ENCODE data around the gene ARHGAP19.

ARHGAP19 gene

DNA sequence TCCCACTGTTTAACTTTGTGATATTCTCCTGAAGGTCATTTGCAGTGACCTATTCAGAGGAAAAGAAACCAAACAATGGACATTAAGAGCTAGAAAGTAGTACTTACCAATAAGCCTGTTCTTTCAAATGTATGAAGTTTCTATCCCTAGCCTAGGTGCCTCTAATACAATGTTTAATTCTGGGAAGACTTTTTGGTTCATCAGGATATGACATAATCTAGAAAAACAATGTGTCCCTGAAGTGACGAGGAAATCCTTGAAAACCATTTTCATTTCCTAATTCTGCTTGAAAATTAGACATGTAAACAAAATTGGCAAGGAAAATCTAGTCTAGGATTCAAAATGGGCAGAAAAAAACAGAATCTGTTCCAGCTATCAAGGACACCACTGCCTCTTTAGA, 36.1 kb downstream of the ARHGAP19 start:
- Mint-ChIP-seq H3K27ac (peak overlapping the region in 1 of 2 donors; percentile 50), H3K9me3 (no peaks in the 10 kb centered on the region), H3K4me3 (no peak overlapping the region), H3K4me1 (ENCODE audit: low read depth in 2 of 2) (no peaks in the 10 kb centered on the region), H3K27me3 (no peaks in the 10 kb centered on the region), H3K36me3 (ENCODE audit: insufficient read depth) (peaks cover 37% of the 10 kb centered on the region)
- ATAC-seq (replicated peaks): no peak
- DNase-seq: no peak

DNA sequence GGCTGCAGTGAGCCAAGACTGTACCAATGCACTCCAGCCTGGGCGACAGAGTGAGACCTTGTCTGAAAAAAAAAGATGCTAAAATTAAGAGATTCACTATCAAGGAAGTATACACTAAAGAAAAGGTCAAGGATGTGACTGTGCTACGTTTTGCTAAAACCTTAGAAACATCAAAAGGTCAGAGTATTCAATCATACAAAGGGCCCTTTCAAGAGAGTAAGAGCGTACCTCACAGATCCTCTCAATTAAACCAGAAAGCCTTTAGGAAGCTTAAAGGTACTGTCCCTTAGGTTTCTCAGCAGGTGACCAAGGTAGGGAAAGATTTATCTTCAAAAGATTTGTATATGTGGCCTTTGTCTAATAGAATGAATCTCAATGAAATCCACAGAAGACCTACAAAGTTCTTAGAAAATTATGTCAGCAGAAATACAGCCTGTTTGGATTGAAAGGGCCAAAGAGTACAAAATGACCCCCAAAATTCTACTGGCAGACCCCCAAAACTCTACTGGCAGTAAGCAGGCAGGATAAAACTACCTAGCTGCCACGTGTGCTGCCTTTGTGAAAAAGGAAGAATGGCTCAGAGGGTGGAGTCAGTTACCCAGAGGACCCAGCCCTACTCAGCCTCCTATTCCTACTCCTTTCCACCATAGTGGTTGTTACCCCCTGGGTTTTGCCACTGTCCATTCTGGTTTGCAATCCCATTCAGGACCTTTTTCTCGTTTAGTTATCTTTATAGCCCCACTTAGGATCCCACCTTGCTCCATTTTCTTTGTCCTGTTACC, 36.7 kb downstream of the ARHGAP19 start:
- no peaks in the 10 kb centered on the region for H3K4me1 Mint-ChIP-seq (ENCODE audit: low read depth in 2 of 2)
- no peak for ATAC-seq (replicated peaks)
- no peak for DNase-seq
- peak overlapping the region; percentile 50 to 61 for H3K27ac Mint-ChIP-seq
- H3K36me3 Mint-ChIP-seq (ENCODE audit: insufficient read depth): peaks cover 37% of the 10 kb centered on the region
- no peaks in the 10 kb centered on the region for H3K27me3 Mint-ChIP-seq
- no peaks in the 10 kb centered on the region for H3K9me3 Mint-ChIP-seq
- no peak overlapping the region for H3K4me3 Mint-ChIP-seq

DNA sequence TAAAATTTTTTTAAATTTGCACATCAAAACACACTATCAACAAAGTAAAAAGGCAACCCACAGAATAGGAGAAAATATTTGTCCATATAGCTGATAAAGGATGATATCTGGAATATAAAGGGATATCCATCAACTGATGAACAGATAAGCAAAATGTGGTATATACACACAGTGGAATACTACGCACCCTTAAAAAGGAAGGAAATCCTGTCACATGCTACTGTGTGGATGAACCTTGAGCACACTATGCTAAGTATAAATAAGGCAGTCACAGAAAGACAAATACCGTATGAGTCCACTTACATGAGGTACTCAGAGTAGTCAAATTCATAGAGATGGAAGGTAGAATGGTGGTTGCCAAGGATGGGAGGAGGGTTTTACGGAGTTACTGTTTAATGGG, 37.7 kb downstream of the ARHGAP19 start:
- ATAC-seq (replicated peaks) (no peak), DNase-seq (no peak)
- H3K4me1 Mint-ChIP-seq (ENCODE audit: low read depth in 2 of 2): no peaks in the 10 kb centered on the region
- no peak overlapping the region for H3K27ac Mint-ChIP-seq
- H3K36me3 Mint-ChIP-seq (ENCODE audit: insufficient read depth): peaks cover 37% of the 10 kb centered on the region
- H3K27me3 Mint-ChIP-seq: no peaks in the 10 kb centered on the region
- no peak overlapping the region for H3K4me3 Mint-ChIP-seq
- no peaks in the 10 kb centered on the region for H3K9me3 Mint-ChIP-seq

DNA sequence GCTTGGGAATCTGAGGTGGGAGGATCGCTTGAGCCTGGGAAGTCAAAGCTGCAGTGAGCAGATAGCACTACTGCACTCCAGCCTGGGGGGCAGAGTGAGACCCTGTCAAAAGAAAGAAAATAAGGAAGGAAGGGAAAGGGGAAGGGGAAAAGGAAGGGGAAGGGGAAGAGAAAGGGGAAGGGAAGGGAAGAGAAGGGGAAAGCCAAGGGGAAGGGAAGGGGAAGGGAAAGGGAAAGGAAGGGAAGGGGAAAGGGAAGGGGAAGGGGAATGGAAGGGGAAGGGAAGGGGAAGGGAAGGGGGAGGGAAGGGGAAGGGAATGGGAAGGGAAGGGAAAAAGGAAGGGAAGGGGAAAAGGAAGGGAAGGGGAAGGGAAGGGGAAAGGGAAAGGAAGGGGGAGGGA, 41.5 kb downstream of the ARHGAP19 start:
- ATAC-seq (replicated peaks): no peak
- Mint-ChIP-seq H3K4me1 (ENCODE audit: low read depth in 2 of 2) (no peaks in the 10 kb centered on the region), H3K27ac (peak overlapping the region; percentile 88 to 92)

DNA sequence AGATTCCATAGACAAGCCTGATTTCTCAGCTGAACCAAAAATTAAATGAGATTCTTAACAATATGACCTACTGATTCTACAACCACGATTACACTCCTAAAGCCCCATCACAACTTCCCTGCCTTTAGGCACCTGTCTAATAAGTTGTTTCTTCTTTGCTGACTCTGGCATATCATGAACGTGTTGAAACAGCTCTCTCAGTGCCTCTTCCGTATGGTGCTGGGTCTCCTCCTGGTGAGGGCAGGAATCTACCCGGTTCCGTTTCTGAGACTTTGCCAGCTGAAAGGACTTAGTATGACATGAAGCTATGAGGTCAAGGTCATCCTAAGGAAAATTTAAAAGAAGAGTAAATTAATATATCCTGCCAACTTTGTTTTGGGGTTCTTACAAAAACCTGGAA, 48.6 kb downstream of the ARHGAP19 start:
- no peak overlapping the region for H3K4me3 Mint-ChIP-seq
- no peaks in the 10 kb centered on the region for H3K27me3 Mint-ChIP-seq
- no peaks in the 10 kb centered on the region for H3K9me3 Mint-ChIP-seq
- H3K27ac Mint-ChIP-seq: peak overlapping the region in 1 of 2 donors; percentile 29
- ATAC-seq (replicated peaks): no peak
- H3K4me1 Mint-ChIP-seq (ENCODE audit: low read depth in 2 of 2): no peaks in the 10 kb centered on the region
- DNase-seq: no peak
- peaks cover 53% of the 10 kb centered on the region for H3K36me3 Mint-ChIP-seq (ENCODE audit: insufficient read depth)

More for the DNA sequence above, 41.5 kb downstream of the ARHGAP19 start:
- DNase-seq: no peak
- Mint-ChIP-seq H3K27me3 (no peaks in the 10 kb centered on the region), H3K9me3 (no peaks in the 10 kb centered on the region), H3K4me3 (no peak overlapping the region), H3K36me3 (ENCODE audit: insufficient read depth) (peaks cover 36% of the 10 kb centered on the region)

DNA sequence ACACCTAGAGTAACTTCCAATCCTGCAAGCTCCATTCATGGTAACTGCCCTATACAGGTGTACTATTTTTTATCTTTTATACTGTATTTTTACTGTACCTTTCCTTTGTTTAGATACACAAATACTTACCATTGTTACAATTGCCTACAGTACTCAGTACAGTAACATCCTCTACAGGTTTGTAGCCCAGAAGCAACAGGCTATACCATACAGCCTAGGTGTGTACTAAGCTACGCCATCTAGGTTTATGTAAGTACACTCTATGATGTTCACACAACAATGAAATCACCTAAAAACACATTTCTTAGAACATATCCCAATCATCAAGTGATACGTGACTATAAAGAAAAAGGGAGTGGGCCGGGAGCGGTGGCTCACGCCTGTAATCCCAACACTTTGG, 53.6 kb downstream of the ARHGAP19 start:
- H3K36me3 Mint-ChIP-seq (ENCODE audit: insufficient read depth): peaks cover 39% of the 10 kb centered on the region
- ATAC-seq (replicated peaks) (no peak), DNase-seq (no peak)
- no peaks in the 10 kb centered on the region for H3K9me3 Mint-ChIP-seq
- peak overlapping the region in 1 of 2 donors; percentile 56 for H3K27ac Mint-ChIP-seq
- no peaks in the 10 kb centered on the region for H3K4me1 Mint-ChIP-seq (ENCODE audit: low read depth in 2 of 2)
- H3K27me3 Mint-ChIP-seq: no peaks in the 10 kb centered on the region
- no peak overlapping the region for H3K4me3 Mint-ChIP-seq

DNA sequence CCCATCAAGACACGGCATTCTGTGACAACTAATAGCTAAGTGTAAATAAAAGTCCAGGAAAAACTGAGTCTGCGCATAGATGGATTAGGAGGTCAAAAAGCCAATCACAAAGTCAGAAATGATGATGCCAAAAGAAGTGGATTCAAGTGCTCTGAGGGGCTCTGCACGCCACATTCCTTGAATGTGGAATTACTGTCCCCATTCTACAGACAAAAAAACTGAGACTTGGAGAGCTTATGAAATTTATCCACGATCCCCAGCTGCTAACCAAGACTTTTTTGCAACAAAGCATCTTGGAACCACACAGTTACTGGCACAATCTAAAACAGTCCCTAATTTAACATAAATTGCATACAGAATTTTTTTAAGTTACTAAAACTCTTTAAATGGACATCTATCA, 57.1 kb downstream of the ARHGAP19 start:
- H3K9me3 Mint-ChIP-seq: no peaks in the 10 kb centered on the region
- H3K4me1 Mint-ChIP-seq (ENCODE audit: low read depth in 2 of 2): no peaks in the 10 kb centered on the region
- peaks cover 12% of the 10 kb centered on the region for H3K36me3 Mint-ChIP-seq (ENCODE audit: insufficient read depth)
- H3K27ac Mint-ChIP-seq: no peak overlapping the region
- ATAC-seq (replicated peaks) (no peak), DNase-seq (no peak)
- no peaks in the 10 kb centered on the region for H3K27me3 Mint-ChIP-seq
- no peak overlapping the region for H3K4me3 Mint-ChIP-seq

DNA sequence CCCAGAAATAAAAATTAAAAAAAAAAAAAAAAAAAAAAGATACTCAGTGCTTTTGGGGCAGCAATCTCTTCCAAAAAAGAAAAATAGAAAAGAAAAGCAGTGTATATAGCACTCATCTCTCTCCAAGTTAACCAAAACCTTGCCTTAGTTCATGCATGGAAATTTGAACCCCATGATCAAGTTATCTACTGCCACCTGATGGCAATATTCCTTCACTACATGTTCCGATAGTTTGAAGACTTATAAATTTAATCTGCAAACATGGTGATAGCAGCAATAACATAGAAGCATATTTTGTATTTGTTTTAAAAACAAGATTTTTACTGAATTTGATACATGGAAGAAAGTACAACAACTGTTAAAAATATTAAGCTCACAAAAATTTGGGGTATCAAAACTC, 58.0 kb downstream of the ARHGAP19 start:
- no peaks in the 10 kb centered on the region for H3K9me3 Mint-ChIP-seq
- no peak overlapping the region for H3K27ac Mint-ChIP-seq
- H3K27me3 Mint-ChIP-seq: no peaks in the 10 kb centered on the region
- H3K36me3 Mint-ChIP-seq (ENCODE audit: insufficient read depth): peaks cover 7% of the 10 kb centered on the region
- no peaks in the 10 kb centered on the region for H3K4me1 Mint-ChIP-seq (ENCODE audit: low read depth in 2 of 2)
- no peak for DNase-seq
- H3K4me3 Mint-ChIP-seq: no peak overlapping the region
- no peak for ATAC-seq (replicated peaks)

DNA sequence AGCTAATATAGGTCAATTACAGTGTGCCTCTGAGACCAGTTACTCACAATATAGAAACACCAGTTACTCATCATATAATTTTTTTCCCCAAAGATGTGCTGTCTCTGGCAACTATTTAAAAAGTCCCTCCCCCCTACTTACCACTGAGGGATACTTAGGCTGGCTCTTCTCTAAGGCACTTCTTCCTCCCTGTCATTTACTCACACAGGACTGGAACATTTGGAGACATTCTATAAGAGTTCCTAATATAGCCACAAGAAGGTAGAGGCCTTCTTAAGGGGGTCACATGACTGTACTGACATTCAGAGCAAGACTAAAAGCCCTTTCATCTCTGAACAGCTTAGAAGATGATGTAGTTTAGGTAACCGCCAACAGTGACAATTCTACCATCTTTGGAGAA, 62.3 kb downstream of the ARHGAP19 start:
- ATAC-seq (replicated peaks) (no peak), DNase-seq (no peak)
- Mint-ChIP-seq H3K4me1 (ENCODE audit: low read depth in 2 of 2) (no peaks in the 10 kb centered on the region), H3K4me3 (no peak overlapping the region), H3K9me3 (no peaks in the 10 kb centered on the region), H3K27me3 (no peaks in the 10 kb centered on the region), H3K27ac (no peak overlapping the region), H3K36me3 (ENCODE audit: insufficient read depth) (peaks cover under 1% of the 10 kb centered on the region)

DNA sequence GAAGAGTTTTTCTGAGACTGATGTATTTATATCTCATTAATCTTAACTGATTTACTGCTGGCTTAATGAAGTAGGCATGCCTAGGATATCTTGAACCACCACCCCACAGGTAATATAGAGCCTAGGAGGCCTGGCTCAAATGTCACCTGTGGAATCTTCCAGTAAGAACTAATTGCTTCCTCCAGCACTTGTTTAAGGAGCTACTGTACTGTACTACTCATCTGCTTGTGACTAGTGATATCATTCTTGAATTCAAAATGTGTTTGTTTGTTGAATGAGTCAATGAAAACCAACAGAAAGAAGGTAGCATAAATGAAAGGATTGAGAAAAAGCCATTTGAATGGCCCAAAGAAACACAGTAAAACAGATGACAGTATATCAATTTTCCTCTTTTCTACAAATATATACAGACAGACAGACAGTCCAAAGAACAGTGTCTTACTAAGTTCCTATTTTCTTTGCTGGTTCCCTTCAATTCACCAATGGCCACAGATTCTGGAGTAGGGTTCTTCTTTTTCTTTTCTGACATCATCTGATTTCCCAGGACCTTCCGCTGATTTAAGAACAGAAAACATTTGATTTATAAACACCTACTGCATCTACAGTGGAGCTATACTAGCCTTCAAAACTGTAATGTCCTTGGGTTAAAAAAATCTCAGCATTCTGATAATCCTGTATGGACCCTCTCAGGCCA, 63.0 kb downstream of the ARHGAP19 start:
- H3K36me3 Mint-ChIP-seq (ENCODE audit: insufficient read depth): peaks cover 2% of the 10 kb centered on the region
- H3K9me3 Mint-ChIP-seq: no peaks in the 10 kb centered on the region
- DNase-seq (no peak), ATAC-seq (replicated peaks) (no peak)
- H3K27me3 Mint-ChIP-seq: no peaks in the 10 kb centered on the region
- peaks cover 0 to 7% of the 10 kb centered on the region in 2 donors for H3K4me1 Mint-ChIP-seq (ENCODE audit: low read depth in 2 of 2)
- H3K4me3 Mint-ChIP-seq: no peak overlapping the region
- H3K27ac Mint-ChIP-seq: peak overlapping the region in 1 of 2 donors; percentile 57

DNA sequence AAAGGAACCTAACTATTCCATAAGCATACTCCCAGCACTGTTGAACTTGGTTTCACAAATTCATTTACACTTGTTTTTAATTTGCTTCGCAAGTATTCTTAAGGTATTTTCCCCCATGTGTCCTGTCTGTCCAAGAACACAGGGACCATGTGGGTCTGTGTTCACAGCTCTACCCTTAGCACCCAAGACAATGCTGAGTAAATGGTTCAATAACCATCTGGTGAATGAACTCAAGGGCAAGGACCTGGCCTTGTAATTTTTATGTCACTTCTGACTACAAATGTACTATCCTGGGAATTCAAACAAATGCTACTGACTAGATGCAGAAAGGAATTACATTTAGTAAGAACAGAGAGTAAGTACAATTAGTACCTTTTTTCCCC, 63.7 kb downstream of the ARHGAP19 start:
- peaks cover 0 to 8% of the 10 kb centered on the region in 2 donors for H3K4me1 Mint-ChIP-seq (ENCODE audit: low read depth in 2 of 2)
- no peaks in the 10 kb centered on the region for H3K9me3 Mint-ChIP-seq
- H3K4me3 Mint-ChIP-seq: no peak overlapping the region
- no peak overlapping the region for H3K27ac Mint-ChIP-seq
- no peak for ATAC-seq (replicated peaks)
- peaks cover 2% of the 10 kb centered on the region for H3K36me3 Mint-ChIP-seq (ENCODE audit: insufficient read depth)
- DNase-seq: no peak
- no peaks in the 10 kb centered on the region for H3K27me3 Mint-ChIP-seq

DNA sequence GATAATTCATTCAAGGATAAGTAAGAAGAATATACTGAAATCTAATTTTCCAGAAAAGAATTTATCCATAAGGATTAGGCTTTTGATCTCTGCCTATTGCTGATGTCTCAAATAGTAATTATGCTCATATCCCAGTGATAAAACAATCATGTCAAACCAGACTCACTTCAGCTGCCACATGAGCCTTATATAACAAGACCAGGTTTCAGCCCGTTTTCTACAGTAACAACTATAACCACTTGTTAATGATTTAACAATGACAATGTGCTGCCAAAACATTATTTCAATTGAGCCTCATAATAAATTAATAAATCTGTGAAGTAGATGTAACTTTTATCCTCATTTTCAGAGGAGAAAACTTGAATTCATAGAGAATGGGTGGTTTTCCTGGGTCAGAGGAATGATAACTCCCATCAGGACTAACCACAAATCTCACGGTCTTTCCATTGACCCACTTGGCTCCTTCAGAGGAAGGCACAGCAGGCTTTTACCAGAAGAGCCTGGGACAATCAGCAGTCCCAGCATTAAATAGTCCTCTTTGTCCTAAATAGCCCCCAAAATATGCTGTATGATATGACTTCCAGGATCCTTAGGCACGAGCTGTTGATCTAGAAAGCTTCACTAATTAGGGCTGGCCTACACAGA, 64.2 kb downstream of the ARHGAP19 start:
- peaks cover 2% of the 10 kb centered on the region for H3K36me3 Mint-ChIP-seq (ENCODE audit: insufficient read depth)
- no peak overlapping the region for H3K4me3 Mint-ChIP-seq
- peaks cover 0 to 8% of the 10 kb centered on the region in 2 donors for H3K4me1 Mint-ChIP-seq (ENCODE audit: low read depth in 2 of 2)
- no peaks in the 10 kb centered on the region for H3K27me3 Mint-ChIP-seq
- no peak for DNase-seq
- ATAC-seq (replicated peaks): no peak
- H3K9me3 Mint-ChIP-seq: no peaks in the 10 kb centered on the region
- no peak overlapping the region for H3K27ac Mint-ChIP-seq

DNA sequence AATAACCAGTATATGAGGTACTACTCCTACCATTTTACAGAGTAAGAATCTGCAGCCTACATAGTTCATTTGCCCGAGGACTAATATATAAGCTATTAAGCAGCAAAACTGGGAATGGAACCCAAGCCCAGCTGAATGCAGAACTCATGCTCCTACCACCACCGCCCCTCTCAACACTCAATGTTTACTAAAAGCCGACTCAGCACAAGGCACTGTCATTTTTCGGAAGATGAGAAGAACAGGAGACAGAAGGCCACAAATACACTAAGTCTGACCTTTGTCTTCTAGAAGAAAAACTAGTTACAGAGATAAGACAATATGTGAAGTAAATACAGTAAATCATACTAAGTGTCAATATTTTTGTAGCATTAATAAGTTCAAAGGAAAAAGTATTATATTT, 66.0 kb downstream of the ARHGAP19 start:
- H3K4me1 Mint-ChIP-seq (ENCODE audit: low read depth in 2 of 2): peaks cover 0 to 8% of the 10 kb centered on the region in 2 donors
- H3K27me3 Mint-ChIP-seq: no peaks in the 10 kb centered on the region
- H3K9me3 Mint-ChIP-seq: no peaks in the 10 kb centered on the region
- no peak overlapping the region for H3K4me3 Mint-ChIP-seq
- ATAC-seq (replicated peaks) (no peak), DNase-seq (no peak)
- H3K36me3 Mint-ChIP-seq (ENCODE audit: insufficient read depth): peaks cover 2% of the 10 kb centered on the region
- no peak overlapping the region for H3K27ac Mint-ChIP-seq

Measured in effector memory CD8-positive, alpha-beta T cell (primary cell).